GM12891 (cell line): ENCODE measurements around the gene PEX14.

Experiments used
- POLR2A ChIP-seq: IDR thresholded peaks from 2 replicates; pipeline ENCODE4 v1.6.1; 2011; ENCODE audit warnings: low read depth, low read length, control low read depth
- POLR2AphosphoS5 ChIP-seq: IDR thresholded peaks from 2 replicates; pipeline ENCODE4 v1.6.1; 2011; ENCODE audit warnings: low read depth, low read length, control low read depth

DNA sequence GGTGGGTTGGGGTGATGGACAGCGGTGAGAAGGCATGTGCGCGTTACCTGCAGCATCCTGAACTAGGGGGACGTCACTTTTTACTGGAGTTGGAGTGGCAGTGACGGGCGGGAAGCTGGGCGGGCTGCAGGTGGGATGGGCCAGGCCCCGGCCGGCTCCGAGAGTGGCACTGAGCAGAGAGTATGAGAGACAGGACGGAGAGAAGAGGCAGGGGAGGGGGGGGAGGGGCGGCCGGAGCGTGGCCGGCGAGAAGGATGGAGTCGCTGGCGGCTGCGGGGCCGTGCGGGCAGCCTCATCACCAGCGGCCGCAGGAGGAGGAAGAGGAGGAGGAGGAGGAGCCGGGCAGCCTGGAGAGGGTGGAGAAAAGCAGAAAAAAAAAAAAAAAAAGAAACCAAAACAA lies 167.2 kb downstream of the PEX14 start:
- no peak for TF ChIP-seq POLR2AphosphoS5
- no peak for TF ChIP-seq POLR2A
